GM21786 (cell line): ENCODE measurements around the gene GPRIN1.
"Not testable (repeated sequence)": the region's sequence is repeated elsewhere in the genome, so short reads cannot be mapped to it uniquely, and the experiment has no call there.

ENCODE experiments used
- ATAC-seq: cut with Tn5 transposase; IDR thresholded peaks from one replicate; pipeline ENCODE4 v1.9.1; 2021; ENCODE audit not compliant: unreplicated experiment

The GPRIN1 gene

GRCh38 chr5:176575488-176576422 lies 34.2 kb downstream of the GPRIN1 start:
- no peak for ATAC-seq

GRCh38 chr5:176575066-176575465 lies 34.9 kb downstream of the GPRIN1 start:
- ATAC-seq: no peak

- ATAC-seq: no peak
Measured at GRCh38 chr5:176574297-176574591, 35.7 kb downstream of the GPRIN1 start.

GRCh38 chr5:176573564-176574296 lies 36.2 kb downstream of the GPRIN1 start:
- peak; percentile 60 for ATAC-seq

GRCh38 chr5:176570044-176570443 lies 39.9 kb downstream of the GPRIN1 start:
- no peak for ATAC-seq

GRCh38 chr5:176568657-176569056 lies 41.3 kb downstream of the GPRIN1 start:
- ATAC-seq: no peak

- no peak for ATAC-seq
Measured at GRCh38 chr5:176565760-176566288, 44.1 kb downstream of the GPRIN1 start.

- ATAC-seq: no peak
Measured at GRCh38 chr5:176564002-176564401, 46.0 kb downstream of the GPRIN1 start.

- no peak for ATAC-seq
Measured at GRCh38 chr5:176562189-176562588, 47.8 kb downstream of the GPRIN1 start.

GRCh38 chr5:176561259-176561658 lies 48.7 kb downstream of the GPRIN1 start:
- no peak for ATAC-seq

GRCh38 chr5:176560364-176560763 lies 49.6 kb downstream of the GPRIN1 start:
- no peak for ATAC-seq

- ATAC-seq: no peak
Measured at GRCh38 chr5:176559683-176560082, 50.3 kb downstream of the GPRIN1 start.

- ATAC-seq: no peak
Measured at GRCh38 chr5:176557846-176558245, 52.1 kb downstream of the GPRIN1 start.

GRCh38 chr5:176553260-176554085 lies 56.5 kb downstream of the GPRIN1 start:
- ATAC-seq: no peak

GRCh38 chr5:176552332-176552869 lies 57.6 kb downstream of the GPRIN1 start:
- ATAC-seq: no peak

GRCh38 chr5:176550937-176551336 lies 59.0 kb downstream of the GPRIN1 start:
- not testable (repeated sequence) for ATAC-seq

- ATAC-seq: no peak
Measured at GRCh38 chr5:176550275-176550831, 59.6 kb downstream of the GPRIN1 start.

- ATAC-seq: no peak
Measured at GRCh38 chr5:176549871-176550270, 60.1 kb downstream of the GPRIN1 start.

GRCh38 chr5:176548967-176549444 lies 61.0 kb downstream of the GPRIN1 start, which contains the start of gene CDHR2:
TSS of gene CDHR2 (plus strand) at chr5:176549342. CDS start at chr5:176565353, 16,011 bp downstream.
- no peak for ATAC-seq

- ATAC-seq: no peak
Measured at GRCh38 chr5:176547802-176548201, 62.2 kb downstream of the GPRIN1 start.
